Activated T-helper 2 cell treated with anti-CD3 and anti-CD28 coated beads, Interferon-gamma antibody, Interleukin-2, Interleukin-4, amounts not matched to agents 10 μg/mL and 5 μg/mL and 100 μg/mL, durations not matched to agents 14 hours and 24 hours and 36 hours (primary cell): ENCODE data around the gene PBX2. TPM values are rescaled to one million over a fixed set of nuclear protein-coding genes. Genes with fewer than 3 reads are reported as not detected.

Experiments used
- DNase-seq: peaks from one replicate; pipeline ENCODE4 v3.0.0; 2021; ENCODE audit warnings: low spot score
- H3K27ac Mint-ChIP-seq: one replicate; pipeline ENCODE4 v1.8.0; 2021; ENCODE audit warnings: mixed read lengths
- H3K27me3 Mint-ChIP-seq: one replicate; pipeline ENCODE4 v1.8.0; 2021; ENCODE audit warnings: low read depth, mixed read lengths
- H3K36me3 Mint-ChIP-seq: one replicate; pipeline ENCODE4 v1.8.0; 2021; ENCODE audit warnings: low read depth, mixed read lengths
- H3K4me1 Mint-ChIP-seq: one replicate; pipeline ENCODE4 v1.8.0; 2021; ENCODE audit warnings: low read depth, mixed read lengths
- H3K4me3 Mint-ChIP-seq: one replicate; pipeline ENCODE4 v1.8.0; 2021; ENCODE audit warnings: low read depth, mild to moderate bottlenecking, moderate library complexity, mixed read lengths
- H3K9me3 Mint-ChIP-seq: one replicate; pipeline ENCODE4 v1.8.0; 2021; ENCODE audit warnings: mixed read lengths
- intact Hi-C: fragments of 100-400 bp; cut with micrococcal nuclease; formaldehyde crosslinking; loops from one replicate; pipeline ENCODE4 v1.15.1; 2023
- total RNA-seq: library from RNA; stranded (reverse); gene quantifications from 2 replicates; pipeline ENCODE4 v1.2.3, GENCODE V29; 2022

PBX2 gene
- total RNA-seq, 1 donor from 2014 or later = 85.2 TPM

- H3K4me1 Mint-ChIP-seq = peaks cover 20% of the 10 kb centered on the region
- no peak overlapping the region for H3K27ac Mint-ChIP-seq
- H3K27me3 Mint-ChIP-seq = no peaks in the 10 kb centered on the region
- peaks cover 25% of the 10 kb centered on the region for H3K36me3 Mint-ChIP-seq
- H3K9me3 Mint-ChIP-seq = no peaks in the 10 kb centered on the region
- DNase-seq = no peak
- H3K4me3 Mint-ChIP-seq = no peak overlapping the region
- intact Hi-C loops = loop anchor here (10.0 kb wide), 2 partner anchors 336 to 516 kb away; partner anchors contain the start of genes APOM and BAG6
Observed at GRCh38 chr6:32171234-32171633, 18.8 kb downstream of the PBX2 start.

DNA sequence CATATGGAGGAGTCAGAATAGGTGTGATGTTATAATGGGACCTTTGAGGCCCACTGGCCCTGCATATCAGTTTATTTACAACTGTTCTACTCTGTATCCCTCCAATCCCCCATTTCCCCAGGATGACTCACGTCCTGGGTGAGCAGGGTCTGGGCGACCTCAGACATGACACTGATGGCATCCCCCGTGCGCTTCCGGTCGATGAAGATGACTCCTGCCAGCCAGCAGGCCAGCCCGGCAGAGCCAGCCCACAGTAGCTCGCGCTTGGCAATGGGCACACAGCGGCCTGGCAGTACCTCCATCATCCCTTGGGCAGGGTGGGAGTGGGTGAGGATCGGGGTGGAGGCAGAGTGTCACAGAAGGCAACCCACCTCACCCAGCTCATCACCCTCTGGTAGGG, 19.7 kb downstream of the PBX2 start:
- H3K27ac Mint-ChIP-seq = no peak overlapping the region
- intact Hi-C loops = loop anchor here (10.0 kb wide), 2 partner anchors 335 to 515 kb away; partner anchors contain the start of genes APOM and BAG6
- DNase-seq = no peak
- peaks cover 25% of the 10 kb centered on the region for H3K36me3 Mint-ChIP-seq
- no peak overlapping the region for H3K4me3 Mint-ChIP-seq
- H3K4me1 Mint-ChIP-seq = peaks cover 18% of the 10 kb centered on the region
- no peaks in the 10 kb centered on the region for H3K9me3 Mint-ChIP-seq
- no peaks in the 10 kb centered on the region for H3K27me3 Mint-ChIP-seq

- Mint-ChIP-seq H3K9me3 (no peaks in the 10 kb centered on the region), H3K27me3 (no peaks in the 10 kb centered on the region), H3K27ac (no peak overlapping the region)
Observed at GRCh38 chr6:32168807-32169591, 21.0 kb downstream of the PBX2 start.

GRCh38 chr6:32168350-32168749, 21.7 kb downstream of the PBX2 start:
- peaks cover 22% of the 10 kb centered on the region for H3K36me3 Mint-ChIP-seq
- no peak overlapping the region for H3K4me3 Mint-ChIP-seq
- intact Hi-C loops = no loop called here
- H3K4me1 Mint-ChIP-seq = peaks cover 5% of the 10 kb centered on the region
- no peaks in the 10 kb centered on the region for H3K9me3 Mint-ChIP-seq
- H3K27ac Mint-ChIP-seq = no peak overlapping the region
- DNase-seq = no peak
- H3K27me3 Mint-ChIP-seq = no peaks in the 10 kb centered on the region

More at GRCh38 chr6:32168807-32169591, 21.0 kb downstream of the PBX2 start:
- H3K4me3 Mint-ChIP-seq = no peak overlapping the region
- H3K36me3 Mint-ChIP-seq = peaks cover 22% of the 10 kb centered on the region
- intact Hi-C loops = no loop called here
- H3K4me1 Mint-ChIP-seq = peaks cover 12% of the 10 kb centered on the region
- DNase-seq = no peak

DNA sequence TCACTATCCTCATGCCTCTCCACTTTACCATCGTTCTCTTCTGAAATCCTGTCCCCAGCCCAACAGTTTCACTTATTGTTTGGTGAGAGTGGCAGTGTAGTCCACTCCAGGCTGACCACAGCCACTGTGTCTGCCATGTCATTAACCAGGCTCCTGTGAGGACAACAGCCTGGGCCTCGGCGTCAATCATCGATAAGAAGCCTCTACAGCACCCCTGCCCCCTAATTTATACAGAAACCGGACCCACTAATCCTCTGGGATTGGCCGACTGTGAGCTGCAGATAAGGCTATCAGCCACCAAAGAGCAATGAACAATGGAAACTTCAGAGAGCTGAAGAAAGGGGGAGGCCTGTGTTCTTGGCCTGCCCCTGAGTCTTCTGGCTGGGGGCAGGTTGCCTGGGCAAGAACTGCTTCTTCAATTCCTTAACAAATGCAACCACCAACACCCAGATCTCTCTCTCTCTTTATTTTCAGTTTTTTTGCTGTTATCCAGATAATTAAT, 22.2 kb downstream of the PBX2 start:
- DNase-seq = no peak
- Mint-ChIP-seq H3K9me3 (no peaks in the 10 kb centered on the region), H3K4me3 (no peak overlapping the region), H3K4me1 (peaks cover 3% of the 10 kb centered on the region), H3K36me3 (peaks cover 22% of the 10 kb centered on the region), H3K27ac (peak overlapping the region; percentile 7), H3K27me3 (no peaks in the 10 kb centered on the region)
- intact Hi-C loops = no loop called here

DNA sequence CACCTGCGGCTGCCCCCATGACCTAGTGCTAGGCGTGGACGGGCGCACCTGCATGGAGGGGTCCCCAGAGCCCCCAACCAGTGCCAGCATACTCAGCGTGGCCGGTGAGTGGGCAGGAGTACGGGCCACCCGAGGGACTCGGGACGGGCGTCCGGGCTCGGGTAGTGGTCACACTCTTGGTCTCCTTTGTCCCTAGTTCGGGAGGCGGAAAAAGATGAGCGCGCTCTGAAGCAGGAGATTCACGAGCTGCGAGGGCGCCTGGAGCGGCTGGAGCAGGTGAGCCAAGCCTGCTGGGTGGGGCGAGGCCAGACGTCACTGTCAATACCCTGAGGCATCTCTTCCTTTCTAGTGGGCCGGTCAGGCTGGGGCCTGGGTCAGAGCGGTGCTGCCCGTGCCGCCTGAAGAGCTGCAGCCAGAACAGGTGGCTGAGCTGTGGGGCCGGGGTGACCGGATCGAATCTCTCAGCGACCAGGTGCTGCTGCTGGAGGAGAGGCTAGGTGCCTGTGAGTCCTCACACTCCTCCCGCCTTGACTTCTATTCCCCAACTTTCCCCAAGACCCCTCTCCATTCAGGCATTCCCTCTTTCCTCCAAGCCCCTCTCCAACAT, 22.7 kb downstream of the PBX2 start:
- Mint-ChIP-seq H3K36me3 (peaks cover 22% of the 10 kb centered on the region), H3K27ac (no peak overlapping the region), H3K9me3 (no peaks in the 10 kb centered on the region), H3K4me3 (no peak overlapping the region), H3K4me1 (no peaks in the 10 kb centered on the region), H3K27me3 (no peaks in the 10 kb centered on the region)
- DNase-seq = no peak
- intact Hi-C loops = no loop called here

DNA sequence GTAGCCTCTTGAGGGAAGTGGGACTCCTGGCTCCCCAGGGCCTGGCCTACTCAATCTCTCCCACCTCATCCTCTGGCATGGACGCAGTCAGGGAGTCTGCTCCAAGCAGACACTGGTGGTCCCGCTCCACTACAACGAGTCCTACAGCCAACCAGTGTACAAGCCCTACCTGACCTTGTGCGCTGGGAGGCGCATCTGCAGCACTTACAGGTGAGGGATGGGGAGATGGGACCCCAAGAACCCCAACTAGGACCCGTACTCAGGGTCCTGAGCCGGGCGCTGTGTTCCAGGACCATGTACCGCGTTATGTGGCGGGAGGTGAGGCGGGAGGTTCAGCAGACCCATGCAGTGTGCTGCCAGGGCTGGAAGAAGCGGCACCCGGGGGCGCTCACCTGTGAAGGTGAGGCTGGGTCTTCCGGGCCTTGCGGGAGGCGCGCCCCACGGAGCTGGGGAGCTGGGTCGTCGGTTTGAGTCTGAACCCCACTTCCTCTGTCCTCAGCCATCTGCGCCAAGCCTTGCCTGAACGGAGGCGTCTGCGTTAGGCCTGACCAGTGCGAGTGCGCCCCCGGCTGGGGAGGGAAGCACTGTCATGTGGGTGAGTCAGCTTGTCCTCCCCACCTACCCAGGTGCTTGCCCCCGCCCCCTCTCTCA, 23.5 kb downstream of the PBX2 start:
- Mint-ChIP-seq H3K4me1 (no peaks in the 10 kb centered on the region), H3K27ac (no peak overlapping the region), H3K36me3 (peaks cover 22% of the 10 kb centered on the region), H3K27me3 (no peaks in the 10 kb centered on the region), H3K4me3 (no peak overlapping the region), H3K9me3 (no peaks in the 10 kb centered on the region)
- DNase-seq = no peak
- intact Hi-C loops = no loop called here

DNA sequence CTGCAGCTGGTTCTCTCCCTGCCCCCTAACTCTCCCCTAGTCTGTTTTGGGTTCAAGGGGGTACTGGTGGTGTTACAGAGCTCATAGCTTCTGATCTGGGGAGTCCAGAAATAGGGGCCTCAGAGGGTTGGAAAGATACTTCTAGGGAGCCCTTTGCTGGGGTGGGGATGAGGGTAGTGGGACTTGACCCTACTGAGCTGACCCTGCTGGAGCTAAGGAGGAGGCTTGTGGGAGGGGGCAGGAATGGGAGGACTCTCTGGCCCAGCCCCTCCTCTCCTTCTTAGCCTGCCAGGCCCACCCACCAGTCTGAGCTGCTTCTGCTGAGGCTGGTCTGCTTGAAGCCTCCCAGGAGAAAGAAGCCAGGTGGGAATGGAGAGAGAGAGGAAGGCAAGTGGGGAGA, 25.7 kb downstream of the PBX2 start, which contains the start of gene EGFL8:
TSS of gene EGFL8 (plus strand) at position 301 of the 400 bp plus-strand sequence. CDS start 1,571 bp downstream, outside the sequence.
- Mint-ChIP-seq H3K27me3 (no peaks in the 10 kb centered on the region), H3K36me3 (peaks cover 12% of the 10 kb centered on the region), H3K4me3 (no peak within 1 kb of the TSS), H3K4me1 (no peaks in the 10 kb centered on the region), H3K9me3 (no peaks in the 10 kb centered on the region), H3K27ac (no peak within 1 kb of the TSS)
- intact Hi-C loops = no loop called here
- no peak for DNase-seq

DNA sequence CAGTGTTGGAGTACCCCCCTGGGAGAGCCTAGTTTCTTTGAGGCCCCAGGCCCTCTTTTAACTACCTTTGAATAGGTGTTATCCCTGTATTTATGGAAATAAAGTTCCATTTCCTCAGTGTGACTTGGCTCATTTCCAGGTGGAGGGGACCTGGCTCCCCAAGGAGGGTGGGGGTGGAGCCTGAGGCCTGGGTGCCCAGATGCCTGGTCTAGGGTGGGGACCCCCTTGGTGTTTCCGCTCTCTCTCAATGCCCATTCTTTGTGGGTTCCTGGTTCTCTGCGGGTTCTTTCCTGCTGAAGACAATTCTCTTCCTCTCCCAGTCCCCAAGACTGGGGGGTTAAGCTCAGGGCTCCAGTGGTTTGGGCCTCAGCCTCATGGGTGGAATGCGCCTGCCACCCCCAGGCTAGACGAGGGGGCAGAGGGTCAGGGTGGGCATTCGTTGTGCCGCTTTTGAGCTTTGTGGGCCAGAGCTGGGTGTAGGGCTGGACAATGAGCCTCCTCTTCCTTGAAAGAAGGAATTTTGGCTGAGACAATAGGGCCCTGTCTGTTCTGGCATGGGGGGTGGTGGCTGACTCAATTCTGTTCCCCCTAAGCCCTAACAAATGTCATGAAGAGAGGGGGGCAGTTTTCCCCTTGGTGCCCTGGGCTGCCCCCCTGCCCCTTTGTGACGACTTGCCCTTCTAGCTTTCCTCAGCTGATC, 26.3 kb downstream of the PBX2 start:
- H3K4me3 Mint-ChIP-seq = no peak overlapping the region
- H3K9me3 Mint-ChIP-seq = no peaks in the 10 kb centered on the region
- no peaks in the 10 kb centered on the region for H3K4me1 Mint-ChIP-seq
- no peak overlapping the region for H3K27ac Mint-ChIP-seq
- no peaks in the 10 kb centered on the region for H3K27me3 Mint-ChIP-seq
- peaks cover 9% of the 10 kb centered on the region for H3K36me3 Mint-ChIP-seq
- intact Hi-C loops = no loop called here
- no peak for DNase-seq

- Mint-ChIP-seq H3K27me3 (peaks cover 3% of the 10 kb centered on the region), H3K9me3 (no peaks in the 10 kb centered on the region), H3K4me3 (no peak overlapping the region), H3K27ac (no peak overlapping the region), H3K4me1 (peaks cover 9% of the 10 kb centered on the region), H3K36me3 (peaks cover 15% of the 10 kb centered on the region)
- intact Hi-C loops = no loop called here
- no peak for DNase-seq
Observed at GRCh38 chr6:32158052-32158451, 31.9 kb downstream of the PBX2 start.

- H3K4me1 Mint-ChIP-seq = peaks cover 12% of the 10 kb centered on the region
- no peak overlapping the region for H3K27ac Mint-ChIP-seq
- intact Hi-C loops = no loop called here
- H3K9me3 Mint-ChIP-seq = no peaks in the 10 kb centered on the region
- peaks cover 13% of the 10 kb centered on the region for H3K27me3 Mint-ChIP-seq
- no peak for DNase-seq
- H3K36me3 Mint-ChIP-seq = peaks cover 15% of the 10 kb centered on the region
- no peak overlapping the region for H3K4me3 Mint-ChIP-seq
Observed at GRCh38 chr6:32156891-32157290, 33.1 kb downstream of the PBX2 start.

GRCh38 chr6:32154514-32155161, 35.4 kb downstream of the PBX2 start:
- intact Hi-C loops = loop anchor here (1.0 to 5.0 kb wide), 4 partner anchors 22 to 68 kb away; partner anchors contain the start of genes AGPAT1 and FKBPL
- peak; percentile 55 for DNase-seq
- Mint-ChIP-seq H3K27ac (peak overlapping the region; percentile 82), H3K36me3 (peaks cover 15% of the 10 kb centered on the region), H3K9me3 (no peaks in the 10 kb centered on the region), H3K4me1 (peaks cover 15% of the 10 kb centered on the region), H3K27me3 (peaks cover 28% of the 10 kb centered on the region), H3K4me3 (peak overlapping the region; percentile 91)
